ENCODE results near the gene TRIM65.
A peak's percentile ranks its signal among the peaks of the same experiment; 100 is the strongest.

TRIM65 gene

GRCh38 chr17:75846692-75847613 lies 49.8 kb downstream of the TRIM65 start:
- TF ChIP-seq EGR1 (IDR thresholded peaks at IDR 0.05) (no peak), CREB1 (IDR thresholded peaks at IDR 0.05; ENCODE audit: low read depth) (no peak), FOXM1 (IDR thresholded peaks at IDR 0.05; ENCODE audit: borderline replicate concordance, low read depth) (no peak), ZBTB7A (IDR thresholded peaks at IDR 0.05; ENCODE audit: low read depth) (no peak), TEAD4 (IDR thresholded peaks at IDR 0.05) (no peak), TCF12 (IDR thresholded peaks at IDR 0.05; ENCODE audit: low read depth) (no peak), EP300 (IDR thresholded peaks at IDR 0.05; ENCODE audit: borderline replicate concordance) (no peak), RAD21 (IDR thresholded peaks at IDR 0.05; ENCODE audit: low read depth) (no peak), TAF1 (IDR thresholded peaks at IDR 0.05; ENCODE audit: low read depth) (no peak)
- TF ChIP-seq, protein P1, sequence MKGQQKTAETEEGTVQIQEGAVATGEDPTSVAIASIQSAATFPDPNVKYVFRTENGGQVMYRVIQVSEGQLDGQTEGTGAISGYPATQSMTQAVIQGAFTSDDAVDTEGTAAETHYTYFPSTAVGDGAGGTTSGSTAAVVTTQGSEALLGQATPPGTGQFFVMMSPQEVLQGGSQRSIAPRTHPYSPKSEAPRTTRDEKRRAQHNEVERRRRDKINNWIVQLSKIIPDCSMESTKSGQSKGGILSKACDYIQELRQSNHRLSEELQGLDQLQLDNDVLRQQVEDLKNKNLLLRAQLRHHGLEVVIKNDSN (IDR thresholded peaks at IDR 0.05), result no peak

- TF ChIP-seq EGR1 (IDR thresholded peaks at IDR 0.05) (no peak), CEBPB (IDR thresholded peaks at IDR 0.05) (no peak), TEAD4 (IDR thresholded peaks at IDR 0.05) (no peak; the same call in 1 of the 2 replicates), RAD21 (IDR thresholded peaks at IDR 0.05; ENCODE audit: low read depth) (no peak)
Measured at GRCh38 chr17:75845933-75846691, 50.6 kb downstream of the TRIM65 start.

DNA sequence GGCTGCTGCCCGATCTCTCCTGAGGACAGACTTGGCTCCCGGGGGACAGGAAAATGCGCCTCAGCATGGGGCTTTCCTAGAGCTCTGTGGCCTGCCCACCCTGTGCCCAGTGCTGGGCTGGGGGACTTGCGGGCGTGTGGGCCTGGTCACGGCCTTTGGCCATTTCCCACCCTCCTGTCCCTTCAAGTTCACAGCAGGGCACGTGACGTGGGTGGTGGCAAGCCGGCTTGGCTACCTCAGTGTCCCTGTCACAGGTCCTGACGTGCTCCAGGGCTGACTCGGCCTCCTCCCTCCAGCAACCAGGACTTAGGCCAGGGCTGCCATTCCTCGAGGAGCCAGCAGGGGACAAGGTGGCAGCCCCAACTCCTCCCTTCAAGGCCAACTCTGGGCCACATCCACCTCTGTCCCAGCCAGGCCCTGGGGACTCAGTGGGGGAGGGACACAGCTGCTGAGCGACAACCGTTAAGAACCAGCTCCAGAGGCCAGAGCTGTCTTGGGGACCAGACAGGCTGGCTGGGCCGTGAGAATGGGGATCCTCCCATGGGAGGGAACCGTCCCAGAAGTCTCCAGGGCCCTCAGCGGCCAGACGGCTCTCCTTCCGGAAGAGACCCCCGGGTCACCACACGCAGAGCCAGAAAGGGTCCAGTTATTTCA lies 51.6 kb downstream of the TRIM65 start:
- TF ChIP-seq TEAD4 (IDR thresholded peaks at IDR 0.05), result no peak; the same call in 1 of the 2 replicates
- TF ChIP-seq ZBTB7A (IDR thresholded peaks at IDR 0.05; ENCODE audit: low read depth), result no peak
- TF ChIP-seq, protein P1 (IDR thresholded peaks at IDR 0.05), result peak; percentile 92
- no peak for TF ChIP-seq NFIC (IDR thresholded peaks at IDR 0.05)
- TF ChIP-seq RAD21 (IDR thresholded peaks at IDR 0.05; ENCODE audit: low read depth), result peak; percentile 54
- TF ChIP-seq REST (IDR thresholded peaks at IDR 0.05; ENCODE audit: low read depth), result 0 out of 2 replicates have a peak, but pooled peaks have one; percentile 42
- no peak for TF ChIP-seq CREB1 (IDR thresholded peaks at IDR 0.05; ENCODE audit: low read depth)
- TF ChIP-seq EP300 (IDR thresholded peaks at IDR 0.05; ENCODE audit: borderline replicate concordance), result no peak
- no peak for TF ChIP-seq EGR1 (IDR thresholded peaks at IDR 0.05)
- TF ChIP-seq FOXM1 (IDR thresholded peaks at IDR 0.05; ENCODE audit: borderline replicate concordance, low read depth), result no peak; the same call in 1 of the 2 replicates
- TF ChIP-seq TCF12 (IDR thresholded peaks at IDR 0.05; ENCODE audit: low read depth), result no peak; the same call in 1 of the 2 replicates
- no peak; the same call in 1 of the 2 replicates for TF ChIP-seq YY1 (IDR thresholded peaks at IDR 0.05; ENCODE audit: low read depth)
- TF ChIP-seq CEBPB (IDR thresholded peaks at IDR 0.05), result no peak
- peak; percentile 81 for TF ChIP-seq MAX (IDR thresholded peaks at IDR 0.05)
- no peak for TF ChIP-seq TAF1 (IDR thresholded peaks at IDR 0.05; ENCODE audit: low read depth)

DNA sequence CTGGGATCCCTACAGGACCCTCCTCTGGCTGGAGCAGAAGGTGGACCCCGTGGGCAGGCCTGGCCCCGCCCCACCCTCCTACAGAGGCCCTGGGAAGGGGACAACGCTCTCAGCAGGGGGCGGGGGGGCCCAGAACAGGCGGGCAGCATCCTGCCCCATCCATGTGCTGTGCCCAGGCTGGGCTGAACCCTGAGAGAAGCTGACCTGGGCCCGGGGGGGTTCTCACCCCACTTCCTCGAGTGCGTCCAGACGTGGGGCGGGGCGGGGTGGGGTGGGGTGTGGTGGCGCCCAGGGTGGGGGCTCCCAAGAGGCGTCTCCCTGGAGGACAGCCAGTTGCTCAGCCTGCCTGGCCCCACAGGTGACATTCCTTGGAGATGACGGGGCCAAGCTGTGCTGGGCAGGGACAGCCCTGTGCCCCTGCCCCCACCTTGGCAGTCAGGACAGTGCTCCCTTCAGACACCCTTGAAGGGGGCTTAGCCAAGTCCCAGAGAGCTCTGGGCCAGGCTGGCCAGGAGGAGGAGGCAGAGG lies 52.2 kb downstream of the TRIM65 start:
- TF ChIP-seq REST (IDR thresholded peaks at IDR 0.05; ENCODE audit: low read depth) (no peak), CEBPB (IDR thresholded peaks at IDR 0.05) (no peak), FOXM1 (IDR thresholded peaks at IDR 0.05; ENCODE audit: borderline replicate concordance, low read depth) (peak; percentile 62; the same call in 1 of the 2 replicates), CREB1 (IDR thresholded peaks at IDR 0.05; ENCODE audit: low read depth) (no peak), ZBTB7A (IDR thresholded peaks at IDR 0.05; ENCODE audit: low read depth) (peak; percentile 96), TAF1 (IDR thresholded peaks at IDR 0.05; ENCODE audit: low read depth) (no peak), TEAD4 (IDR thresholded peaks at IDR 0.05) (peak; percentile 99), TCF12 (IDR thresholded peaks at IDR 0.05; ENCODE audit: low read depth) (peak; percentile 93), EP300 (IDR thresholded peaks at IDR 0.05; ENCODE audit: borderline replicate concordance) (peak; percentile 88), EGR1 (IDR thresholded peaks at IDR 0.05) (no peak), NFIC (IDR thresholded peaks at IDR 0.05) (peak; percentile 96), MAX (IDR thresholded peaks at IDR 0.05) (no peak; the same call in 1 of the 2 replicates), RAD21 (IDR thresholded peaks at IDR 0.05; ENCODE audit: low read depth) (no peak), YY1 (IDR thresholded peaks at IDR 0.05; ENCODE audit: low read depth) (peak; percentile 68; the same call in 1 of the 2 replicates)
- TF ChIP-seq, protein P1 (IDR thresholded peaks at IDR 0.05), result no peak
